GM18507 (cell line): ENCODE results near the gene GET3.
"Not testable (repeated sequence)": the region's sequence is repeated elsewhere in the genome, so short reads cannot be mapped to it uniquely, and the experiment has no call there.

Experiments used
- DNase-seq: peaks from one replicate; pipeline ENCODE4 v3.0.0; 2011; ENCODE audit warnings: low read depth; ENCODE audit not compliant: insufficient read length; ENCODE audit errors: extremely low spot score
- FAIRE-seq: peaks from 2 replicates; lab custom pipeline; 2011; peaks lifted over from hg19 to GRCh38; lab: Jason Lieb, UNC

Gene GET3

DNA sequence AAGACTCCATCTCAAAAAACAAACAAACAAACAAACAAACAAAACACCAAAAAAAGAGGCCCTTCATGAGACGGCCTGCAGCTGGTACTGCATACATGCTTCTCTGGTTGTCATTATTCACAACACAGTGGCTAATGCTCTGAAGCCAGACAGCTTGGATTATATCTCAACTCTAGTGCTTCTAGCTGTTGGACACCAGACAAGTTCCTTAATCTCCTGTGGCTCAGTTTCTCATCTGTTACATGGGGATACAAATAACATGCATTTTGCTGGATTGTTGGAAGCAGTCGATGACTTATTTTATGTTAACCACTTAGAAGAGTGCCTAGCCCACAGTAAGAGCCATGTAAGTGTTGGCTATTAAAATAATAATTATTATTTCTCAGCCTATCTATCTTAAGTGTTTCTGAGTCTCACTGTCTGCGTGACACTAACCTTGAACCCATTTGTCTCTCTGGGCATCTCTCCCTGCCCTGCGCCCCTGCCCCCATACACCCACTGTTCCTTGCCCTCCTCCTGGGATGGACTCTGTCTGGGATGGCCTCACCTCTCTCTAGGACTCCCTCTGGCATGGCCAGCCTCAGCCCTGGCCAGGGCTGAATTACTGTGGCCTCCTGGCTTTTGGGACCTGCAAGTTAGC, 50.9 kb downstream of the GET3 start:
- FAIRE-seq: no peak
- DNase-seq: no peak

DNA sequence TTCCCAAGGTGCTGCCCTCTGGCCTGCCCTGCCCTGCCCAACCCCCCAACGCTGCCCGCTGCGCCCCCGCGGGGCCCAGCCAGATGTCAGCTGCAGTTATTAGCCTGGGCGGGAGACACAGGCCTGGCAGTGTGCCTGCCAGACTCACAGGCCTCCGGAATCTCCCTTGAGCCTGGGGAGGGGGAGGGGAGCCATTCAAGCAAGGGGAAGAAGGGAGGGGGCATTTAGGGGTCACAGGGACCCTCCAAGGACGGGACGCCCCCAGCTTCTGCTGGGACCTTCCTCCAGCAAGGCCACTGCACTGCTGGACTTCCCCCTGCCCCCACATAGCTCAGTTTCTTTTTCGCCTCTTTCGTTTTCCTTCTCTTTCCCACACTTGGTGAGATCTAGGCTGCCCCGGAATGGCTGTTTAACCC, 51.4 kb downstream of the GET3 start:
- peak; percentile 81 for FAIRE-seq
- no peak for DNase-seq

DNA sequence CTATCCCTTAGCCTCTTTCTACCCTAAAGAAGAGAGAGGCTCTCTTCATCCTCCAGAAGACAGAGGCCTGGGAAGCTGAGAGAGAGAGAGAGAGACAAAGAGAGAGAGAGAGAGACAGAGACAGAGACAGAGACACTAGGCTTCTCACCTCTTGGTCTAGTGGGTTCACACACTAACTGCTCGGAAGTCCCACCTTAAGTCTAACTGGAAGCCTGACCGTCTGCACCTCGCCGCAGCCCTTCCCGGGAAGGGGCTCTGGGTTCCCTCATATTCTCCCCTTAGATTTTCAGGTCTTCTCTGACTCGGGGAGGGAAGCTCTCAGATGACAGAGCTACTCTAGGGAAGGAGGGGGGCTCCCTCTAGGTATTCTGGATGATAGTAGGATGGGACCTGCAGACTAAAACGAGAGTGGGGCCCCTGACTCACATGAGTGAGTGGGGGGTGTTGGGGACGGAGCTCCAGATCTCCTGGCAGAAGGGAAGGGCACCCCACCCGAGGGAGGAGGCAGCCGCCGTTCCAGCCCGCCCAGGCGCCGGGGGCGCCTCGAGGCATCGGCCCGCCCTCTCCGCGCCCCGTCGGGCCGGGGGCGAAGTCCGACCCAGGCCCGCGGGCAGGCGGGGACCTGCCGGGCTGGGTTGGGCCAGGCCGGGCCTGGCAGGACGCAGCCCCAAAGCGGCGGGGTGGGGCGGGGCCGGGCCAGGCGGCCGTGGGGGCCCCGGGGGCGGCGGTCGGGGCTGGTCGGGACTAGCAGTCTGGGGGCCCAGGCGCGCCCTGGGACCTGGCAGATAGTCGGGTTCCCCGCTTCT, 52.0 kb downstream of the GET3 start:
- no peak for DNase-seq
- no peak for FAIRE-seq

GRCh38 chr19:12789904-12790619, 52.8 kb downstream of the GET3 start:
- DNase-seq (peak; percentile 80), FAIRE-seq (peak; percentile 80)

- DNase-seq: no peak
Measured at GRCh38 chr19:12790628-12791344, 53.5 kb downstream of the GET3 start.

DNA sequence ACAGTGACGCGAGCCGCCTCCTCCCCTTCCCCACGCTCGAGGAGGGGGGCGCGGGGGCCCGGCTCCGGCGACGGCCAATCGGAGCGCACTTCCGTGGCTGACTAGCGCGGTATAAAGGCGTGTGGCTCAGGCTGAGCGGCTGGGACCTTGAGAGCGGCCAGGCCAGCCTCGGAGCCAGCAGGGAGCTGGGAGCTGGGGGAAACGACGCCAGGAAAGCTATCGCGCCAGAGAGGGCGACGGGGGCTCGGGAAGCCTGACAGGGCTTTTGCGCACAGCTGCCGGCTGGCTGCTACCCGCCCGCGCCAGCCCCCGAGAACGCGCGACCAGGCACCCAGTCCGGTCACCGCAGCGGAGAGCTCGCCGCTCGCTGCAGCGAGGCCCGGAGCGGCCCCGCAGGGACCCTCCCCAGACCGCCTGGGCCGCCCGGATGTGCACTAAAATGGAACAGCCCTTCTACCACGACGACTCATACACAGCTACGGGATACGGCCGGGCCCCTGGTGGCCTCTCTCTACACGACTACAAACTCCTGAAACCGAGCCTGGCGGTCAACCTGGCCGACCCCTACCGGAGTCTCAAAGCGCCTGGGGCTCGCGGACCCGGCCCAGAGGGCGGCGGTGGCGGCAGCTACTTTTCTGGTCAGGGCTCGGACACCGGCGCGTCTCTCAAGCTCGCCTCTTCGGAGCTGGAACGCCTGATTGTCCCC, 54.2 kb downstream of the GET3 start, which contains the start of gene JUNB:
Gene JUNB, plus strand, starts transcription at position 142 of the 706 bp plus-strand sequence. Its CDS starts 286 bp downstream, at position 428.
- FAIRE-seq (peak; percentile 88), DNase-seq (no peak)

More at GRCh38 chr19:12790628-12791344, 53.5 kb downstream of the GET3 start:
- no peak for FAIRE-seq

- DNase-seq (no peak), FAIRE-seq (peak; percentile 50)
Measured at GRCh38 chr19:12792051-12792852, 55.0 kb downstream of the GET3 start.

DNA sequence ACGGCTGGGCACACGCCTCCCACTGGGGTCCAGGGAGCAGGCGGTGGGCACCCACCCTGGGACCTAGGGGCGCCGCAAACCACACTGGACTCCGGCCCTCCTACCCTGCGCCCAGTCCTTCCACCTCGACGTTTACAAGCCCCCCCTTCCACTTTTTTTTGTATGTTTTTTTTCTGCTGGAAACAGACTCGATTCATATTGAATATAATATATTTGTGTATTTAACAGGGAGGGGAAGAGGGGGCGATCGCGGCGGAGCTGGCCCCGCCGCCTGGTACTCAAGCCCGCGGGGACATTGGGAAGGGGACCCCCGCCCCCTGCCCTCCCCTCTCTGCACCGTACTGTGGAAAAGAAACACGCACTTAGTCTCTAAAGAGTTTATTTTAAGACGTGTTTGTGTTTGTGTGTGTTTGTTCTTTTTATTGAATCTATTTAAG, 55.6 kb downstream of the GET3 start:
- no peak for DNase-seq
- FAIRE-seq: no peak

DNA sequence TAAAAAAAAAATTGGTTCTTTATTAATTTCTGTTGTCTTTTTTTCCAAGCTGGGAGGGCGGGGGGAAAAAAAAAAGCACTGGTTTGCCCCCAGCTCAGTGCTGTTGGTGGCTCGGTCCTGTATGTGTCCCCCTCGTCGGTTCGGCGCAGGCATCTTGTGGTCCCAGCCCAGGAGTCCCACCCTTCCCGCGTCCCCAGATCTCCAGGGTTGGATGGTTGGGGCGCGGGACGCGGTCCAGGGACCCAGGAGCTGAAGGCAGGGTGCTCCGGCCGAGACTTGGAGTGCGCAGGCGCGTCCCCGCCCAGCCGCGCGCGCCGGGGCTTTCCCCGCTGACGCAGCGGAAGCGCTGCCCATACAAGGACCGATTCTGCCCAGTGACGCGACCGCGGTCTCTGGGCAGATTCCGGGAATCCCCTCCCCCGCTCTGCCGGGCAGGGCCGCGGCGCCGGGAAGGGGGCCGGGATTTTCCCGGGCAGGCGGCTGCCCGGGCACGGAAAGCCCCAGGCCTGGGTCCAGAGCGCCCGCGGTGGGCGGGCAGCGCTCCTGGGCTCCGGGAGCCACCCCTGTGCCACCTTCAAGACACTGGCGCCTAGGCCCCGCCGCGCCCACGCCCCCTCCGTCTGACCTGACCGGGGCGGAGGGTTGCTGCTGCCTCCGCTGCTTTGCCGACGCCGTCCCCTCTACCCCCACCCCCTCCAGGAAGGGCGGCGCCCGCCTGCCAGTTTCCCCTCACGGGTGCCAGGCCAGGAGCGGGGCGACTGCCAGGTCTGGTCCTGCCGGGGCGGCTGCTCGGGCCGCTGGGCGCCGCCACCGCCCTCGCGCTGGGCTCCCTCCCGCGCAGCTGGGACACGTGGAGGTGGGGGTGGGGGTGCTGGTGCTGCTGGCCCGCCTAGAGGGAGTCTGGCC, 56.2 kb downstream of the GET3 start:
- DNase-seq: peak; percentile 89
- FAIRE-seq: peak; percentile 86

DNA sequence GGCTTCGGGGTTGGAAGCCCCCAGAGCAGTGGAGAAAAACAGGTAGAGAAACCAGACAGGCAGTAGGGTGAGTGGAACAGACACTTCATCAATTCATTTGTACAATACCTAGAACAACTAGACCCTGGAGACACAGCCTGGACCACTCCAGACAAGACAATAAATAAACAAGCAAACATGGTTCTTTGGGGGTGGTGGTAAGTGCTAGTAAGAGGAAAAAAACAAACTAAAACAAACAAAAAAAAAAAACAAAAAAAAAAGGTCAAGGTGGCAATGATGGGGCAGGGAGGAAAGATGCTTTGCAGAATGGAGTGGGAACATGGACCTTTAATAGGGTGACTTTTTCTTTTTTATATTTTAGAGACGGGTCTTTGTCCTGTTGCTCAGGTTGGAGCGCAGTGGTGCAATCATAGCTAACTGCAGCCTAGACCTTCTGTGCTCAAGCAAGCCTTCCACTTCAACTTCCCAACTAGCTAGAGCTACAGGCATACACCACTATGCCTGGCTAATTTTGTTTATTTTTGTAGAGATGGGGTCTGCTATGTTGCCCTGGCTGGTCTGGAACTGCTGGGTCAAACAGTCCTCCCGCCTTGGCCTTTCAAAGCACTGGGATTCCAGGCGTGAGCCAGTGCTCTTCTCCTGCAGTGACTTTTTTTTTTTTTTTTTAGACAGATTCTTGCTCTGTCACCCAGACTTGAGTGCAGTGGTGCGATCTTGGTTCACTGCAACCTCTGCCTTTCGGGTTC, 57.1 kb downstream of the GET3 start:
- DNase-seq (no peak), FAIRE-seq (no peak)

- no peak for FAIRE-seq
- no peak for DNase-seq
Measured at GRCh38 chr19:12794971-12795381, 57.7 kb downstream of the GET3 start.

- FAIRE-seq: peak; percentile 93
Measured at GRCh38 chr19:12796146-12797071, 59.1 kb downstream of the GET3 start.

GRCh38 chr19:12797141-12797587, 59.9 kb downstream of the GET3 start:
- FAIRE-seq (no peak), DNase-seq (no peak)

More at GRCh38 chr19:12796146-12797071, 59.1 kb downstream of the GET3 start:
- DNase-seq: no peak

DNA sequence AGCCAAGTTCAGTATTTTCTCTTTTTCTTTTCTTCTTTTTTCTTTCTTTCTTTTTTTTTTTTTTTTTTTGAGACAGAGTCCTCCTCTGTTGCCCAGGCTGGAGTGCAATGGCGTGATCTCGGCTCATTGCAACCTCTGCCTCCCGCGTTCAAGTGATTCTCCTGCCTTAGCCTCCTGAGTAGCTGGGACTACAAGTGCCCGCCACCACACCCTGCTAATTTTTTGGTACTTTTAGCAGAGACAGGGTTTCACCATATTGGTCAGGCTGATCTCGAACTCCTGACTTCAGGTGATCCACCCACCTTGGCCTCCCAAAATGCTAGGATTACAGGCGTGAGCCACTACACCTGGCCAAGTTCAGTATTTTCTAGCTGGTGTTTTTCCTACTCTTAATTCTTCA, 60.3 kb downstream of the GET3 start:
- not testable (repeated sequence) for DNase-seq, FAIRE-seq
